Measurements from ENCODE around the gene TULP1. TPM values are rescaled to one million over a fixed set of nuclear protein-coding genes. Genes with fewer than 3 reads are reported as not detected.

TULP1 gene
- total and polyA plus RNA-seq, 2 experiments from 2014 or later: 0.39 TPM; not detected in 1

GRCh38 chr6:35557239-35557638 lies 44.5 kb upstream of the TULP1 start:
- 91% methylated on average over 6 of the region's 6 CpGs for WGBS (ENCODE audit: low lambda C conversion rate, missing lambda C conversion rate)
- Histone ChIP-seq H3K9me3 (ENCODE audit: low read depth) (no peaks in the 10 kb centered on the region), H3K4me3 (no peak overlapping the region), H3K4me1 (ENCODE audit: insufficient read depth) (no peaks in the 10 kb centered on the region), H3K27me3 (no peaks in the 10 kb centered on the region), H3K4me2 (no peak overlapping the region), H3K36me3 (replicated peaks; ENCODE audit: insufficient read depth, low read depth) (no peaks in the 10 kb centered on the region), H3K9me2 (replicated peaks; ENCODE audit: insufficient read depth) (no peaks in the 10 kb centered on the region), H3K27ac (no peak overlapping the region), H4K20me1 (ENCODE audit: insufficient read depth, poor library complexity, severe bottlenecking) (no peaks in the 10 kb centered on the region), H2AFZ (no peak overlapping the region), H3K79me2 (no peaks in the 10 kb centered on the region)
- DNase-seq (ENCODE audit: low spot score): no peak
- TF ChIP-seq EZH2 (IDR thresholded peaks at IDR 0.05; ENCODE audit: borderline replicate concordance): no peak
- no peak for TF ChIP-seq EZH2phosphoT487 (IDR thresholded peaks at IDR 0.05; ENCODE audit: low read depth, severe bottlenecking, unreplicated experiment)
- no peak for TF ChIP-seq CTCF (IDR thresholded peaks at IDR 0.05; ENCODE audit: poor library complexity)

- no peaks in the 10 kb centered on the region for H4K20me1 ChIP-seq (ENCODE audit: insufficient read depth, poor library complexity, severe bottlenecking)
- no peaks in the 10 kb centered on the region for H3K79me2 ChIP-seq
- H3K4me1 ChIP-seq (ENCODE audit: insufficient read depth): no peaks in the 10 kb centered on the region
- H3K9me3 ChIP-seq (ENCODE audit: low read depth): no peaks in the 10 kb centered on the region
- no peak overlapping the region for H3K4me3 ChIP-seq
- TF ChIP-seq CTCF (IDR thresholded peaks at IDR 0.05; ENCODE audit: poor library complexity) (no peak), EZH2 (IDR thresholded peaks at IDR 0.05; ENCODE audit: borderline replicate concordance) (no peak), EZH2phosphoT487 (IDR thresholded peaks at IDR 0.05; ENCODE audit: low read depth, severe bottlenecking, unreplicated experiment) (no peak)
- WGBS (ENCODE audit: low lambda C conversion rate, missing lambda C conversion rate): 94% methylated on average over 4 of the region's 4 CpGs
- no peak overlapping the region for H3K4me2 ChIP-seq
- no peak overlapping the region for H2AFZ ChIP-seq
- no peaks in the 10 kb centered on the region for H3K36me3 ChIP-seq (replicated peaks; ENCODE audit: insufficient read depth, low read depth)
- no peak overlapping the region for H3K27ac ChIP-seq
- no peaks in the 10 kb centered on the region for H3K27me3 ChIP-seq
- no peak for DNase-seq (ENCODE audit: low spot score)
- H3K9me2 ChIP-seq (replicated peaks; ENCODE audit: insufficient read depth): no peaks in the 10 kb centered on the region
Observed at GRCh38 chr6:35554811-35555210, 42.1 kb upstream of the TULP1 start.

GRCh38 chr6:35553315-35553714 lies 40.6 kb upstream of the TULP1 start:
- Histone ChIP-seq H3K79me2 (no peaks in the 10 kb centered on the region), H2AFZ (no peak overlapping the region), H4K20me1 (ENCODE audit: insufficient read depth, poor library complexity, severe bottlenecking) (no peaks in the 10 kb centered on the region), H3K4me1 (ENCODE audit: insufficient read depth) (no peaks in the 10 kb centered on the region), H3K9me2 (replicated peaks; ENCODE audit: insufficient read depth) (no peaks in the 10 kb centered on the region), H3K9me3 (ENCODE audit: low read depth) (no peaks in the 10 kb centered on the region), H3K27me3 (no peaks in the 10 kb centered on the region), H3K4me2 (no peak overlapping the region), H3K4me3 (no peak overlapping the region), H3K27ac (no peak overlapping the region), H3K36me3 (replicated peaks; ENCODE audit: insufficient read depth, low read depth) (no peaks in the 10 kb centered on the region)
- DNase-seq (ENCODE audit: low spot score): no peak
- 91% methylated on average over 6 of the region's 6 CpGs for WGBS (ENCODE audit: low lambda C conversion rate, missing lambda C conversion rate)
- TF ChIP-seq CTCF (IDR thresholded peaks at IDR 0.05; ENCODE audit: poor library complexity) (no peak), EZH2 (IDR thresholded peaks at IDR 0.05; ENCODE audit: borderline replicate concordance) (no peak), EZH2phosphoT487 (IDR thresholded peaks at IDR 0.05; ENCODE audit: low read depth, severe bottlenecking, unreplicated experiment) (no peak)
